ENCODE data around the gene CAMK2N1. TPM values are rescaled to one million over a fixed set of nuclear protein-coding genes. Genes with fewer than 3 reads are reported as not detected.
A peak's percentile ranks its signal among the peaks of the same experiment; 100 is the strongest.

CAMK2N1 gene
- polyA plus RNA-seq, 6 donors from 2014 or later: not detected

GRCh38 chr1:20470194-20470593, 15.8 kb downstream of the CAMK2N1 start:
- peaks cover 68 to 84% (median 68%) of the 10 kb centered on the region in 3 donors for H3K27me3 Mint-ChIP-seq
- H3K9me3 Mint-ChIP-seq: peaks cover 0 to 3% (median 0%) of the 10 kb centered on the region in 7 donors
- no peak for ATAC-seq (ENCODE audit: low read depth in 2 of 2)

GRCh38 chr1:20469406-20470076, 16.5 kb downstream of the CAMK2N1 start:
- peaks cover 0 to 7% of the 10 kb centered on the region in 2 donors for H3K36me3 Mint-ChIP-seq
- no peak for ATAC-seq (ENCODE audit: low read depth in 2 of 2)
- H3K27me3 Mint-ChIP-seq: peaks cover 61 to 81% (median 62%) of the 10 kb centered on the region in 3 donors
- H3K27ac Mint-ChIP-seq: no peak overlapping the region
- peaks cover 0 to 6% (median 2%) of the 10 kb centered on the region in 3 donors for H3K4me1 Mint-ChIP-seq
- H3K4me3 Mint-ChIP-seq: no peak overlapping the region
- DNase-seq: no peak
- peaks cover 0 to 4% (median 0%) of the 10 kb centered on the region in 7 donors for H3K9me3 Mint-ChIP-seq

More at GRCh38 chr1:20470194-20470593, 15.8 kb downstream of the CAMK2N1 start:
- Mint-ChIP-seq H3K4me1 (peaks cover 0 to 6% (median 2%) of the 10 kb centered on the region in 3 donors), H3K4me3 (no peak overlapping the region), H3K27ac (no peak overlapping the region), H3K36me3 (peaks cover 0 to 7% of the 10 kb centered on the region in 2 donors)
- DNase-seq: no peak

GRCh38 chr1:20466273-20466672, 19.7 kb downstream of the CAMK2N1 start:
- no peak overlapping the region for H3K4me3 Mint-ChIP-seq
- H3K36me3 Mint-ChIP-seq: no peaks in the 10 kb centered on the region
- no peak overlapping the region for H3K27ac Mint-ChIP-seq
- H3K9me3 Mint-ChIP-seq: peaks cover 0 to 5% (median 0%) of the 10 kb centered on the region in 7 donors
- no peak for ATAC-seq (ENCODE audit: low read depth in 2 of 2)
- DNase-seq: no peak
- H3K4me1 Mint-ChIP-seq: no peaks in the 10 kb centered on the region
- peaks cover 34 to 53% (median 37%) of the 10 kb centered on the region in 3 donors for H3K27me3 Mint-ChIP-seq

- Mint-ChIP-seq H3K4me3 (no peak overlapping the region), H3K27ac (peak overlapping the region in 1 of 6 donors; percentile 47)
- ATAC-seq (ENCODE audit: low read depth in 2 of 2): no peak
Observed at GRCh38 chr1:20465187-20465586, 20.8 kb downstream of the CAMK2N1 start.

GRCh38 chr1:20463502-20463901, 22.5 kb downstream of the CAMK2N1 start:
- H3K4me3 Mint-ChIP-seq: no peak overlapping the region
- ATAC-seq (ENCODE audit: low read depth in 2 of 2) (no peak), DNase-seq (no peak)
- H3K4me1 Mint-ChIP-seq: no peaks in the 10 kb centered on the region
- peaks cover 25 to 59% (median 43%) of the 10 kb centered on the region in 3 donors for H3K27me3 Mint-ChIP-seq
- H3K36me3 Mint-ChIP-seq: no peaks in the 10 kb centered on the region
- H3K9me3 Mint-ChIP-seq: peaks cover 0 to 7% (median 0%) of the 10 kb centered on the region in 7 donors
- H3K27ac Mint-ChIP-seq: no peak overlapping the region

More at GRCh38 chr1:20465187-20465586, 20.8 kb downstream of the CAMK2N1 start:
- H3K4me1 Mint-ChIP-seq: no peaks in the 10 kb centered on the region
- peaks cover 29 to 54% (median 38%) of the 10 kb centered on the region in 3 donors for H3K27me3 Mint-ChIP-seq
- no peaks in the 10 kb centered on the region for H3K36me3 Mint-ChIP-seq
- peaks cover 0 to 5% (median 0%) of the 10 kb centered on the region in 7 donors for H3K9me3 Mint-ChIP-seq
- DNase-seq: no peak

- no peak overlapping the region for H3K4me3 Mint-ChIP-seq
- no peaks in the 10 kb centered on the region for H3K36me3 Mint-ChIP-seq
Observed at GRCh38 chr1:20462397-20462796, 23.6 kb downstream of the CAMK2N1 start.

GRCh38 chr1:20458717-20459116, 27.3 kb downstream of the CAMK2N1 start:
- H3K9me3 Mint-ChIP-seq: peaks cover 0 to 7% (median 0%) of the 10 kb centered on the region in 7 donors
- ATAC-seq (ENCODE audit: low read depth in 2 of 2): no peak
- DNase-seq: no peak
- H3K27me3 Mint-ChIP-seq: peaks cover 18 to 47% (median 42%) of the 10 kb centered on the region in 3 donors
- H3K36me3 Mint-ChIP-seq: no peaks in the 10 kb centered on the region
- H3K27ac Mint-ChIP-seq: no peak overlapping the region
- H3K4me1 Mint-ChIP-seq: no peaks in the 10 kb centered on the region
- H3K4me3 Mint-ChIP-seq: no peak overlapping the region

More at GRCh38 chr1:20462397-20462796, 23.6 kb downstream of the CAMK2N1 start:
- ATAC-seq (ENCODE audit: low read depth in 2 of 2) (no peak), DNase-seq (no peak)
- Mint-ChIP-seq H3K9me3 (peaks cover 0 to 7% (median 0%) of the 10 kb centered on the region in 7 donors), H3K27me3 (peaks cover 25 to 54% (median 41%) of the 10 kb centered on the region in 3 donors), H3K4me1 (no peaks in the 10 kb centered on the region), H3K27ac (no peak overlapping the region)

GRCh38 chr1:20454004-20454403, 32.0 kb downstream of the CAMK2N1 start:
- Mint-ChIP-seq H3K36me3 (no peaks in the 10 kb centered on the region), H3K4me1 (no peaks in the 10 kb centered on the region), H3K27ac (no peak overlapping the region), H3K27me3 (peaks cover 18 to 46% (median 40%) of the 10 kb centered on the region in 3 donors), H3K9me3 (no peaks in the 10 kb centered on the region), H3K4me3 (no peak overlapping the region)
- no peak for DNase-seq
- ATAC-seq (ENCODE audit: low read depth in 2 of 2): no peak

GRCh38 chr1:20449735-20450311, 36.2 kb downstream of the CAMK2N1 start:
- no peak for DNase-seq
- no peak overlapping the region for H3K27ac Mint-ChIP-seq
- H3K9me3 Mint-ChIP-seq: peaks cover 0 to 2% (median 0%) of the 10 kb centered on the region in 7 donors
- H3K4me1 Mint-ChIP-seq: no peaks in the 10 kb centered on the region
- ATAC-seq (ENCODE audit: low read depth in 2 of 2): no peak
- no peaks in the 10 kb centered on the region for H3K36me3 Mint-ChIP-seq
- H3K4me3 Mint-ChIP-seq: no peak overlapping the region
- peaks cover 13 to 35% (median 31%) of the 10 kb centered on the region in 3 donors for H3K27me3 Mint-ChIP-seq

GRCh38 chr1:20448671-20449071, 37.3 kb downstream of the CAMK2N1 start:
- no peaks in the 10 kb centered on the region for H3K36me3 Mint-ChIP-seq
- H3K27ac Mint-ChIP-seq: no peak overlapping the region
- H3K4me1 Mint-ChIP-seq: no peaks in the 10 kb centered on the region
- no peak for ATAC-seq (ENCODE audit: low read depth in 2 of 2)
- peaks cover 0 to 2% (median 0%) of the 10 kb centered on the region in 7 donors for H3K9me3 Mint-ChIP-seq
- peaks cover 17 to 39% (median 36%) of the 10 kb centered on the region in 3 donors for H3K27me3 Mint-ChIP-seq
- H3K4me3 Mint-ChIP-seq: no peak overlapping the region
- DNase-seq: no peak

- Mint-ChIP-seq H3K4me1 (no peaks in the 10 kb centered on the region), H3K36me3 (no peaks in the 10 kb centered on the region), H3K27me3 (peaks cover 17 to 41% (median 37%) of the 10 kb centered on the region in 3 donors), H3K4me3 (no peak overlapping the region), H3K27ac (no peak overlapping the region), H3K9me3 (peaks cover 0 to 2% (median 0%) of the 10 kb centered on the region in 7 donors)
- DNase-seq (no peak), ATAC-seq (ENCODE audit: low read depth in 2 of 2) (no peak)
Observed at GRCh38 chr1:20447794-20448193, 38.2 kb downstream of the CAMK2N1 start.

- ATAC-seq (ENCODE audit: low read depth in 2 of 2): no peak
- no peak overlapping the region for H3K4me3 Mint-ChIP-seq
- H3K4me1 Mint-ChIP-seq: no peaks in the 10 kb centered on the region
- H3K27me3 Mint-ChIP-seq: peaks cover 17 to 41% (median 37%) of the 10 kb centered on the region in 3 donors
- peaks cover 0 to 2% (median 0%) of the 10 kb centered on the region in 7 donors for H3K9me3 Mint-ChIP-seq
- DNase-seq: no peak
- no peaks in the 10 kb centered on the region for H3K36me3 Mint-ChIP-seq
- no peak overlapping the region for H3K27ac Mint-ChIP-seq
Observed at GRCh38 chr1:20446796-20447195, 39.2 kb downstream of the CAMK2N1 start.

- Mint-ChIP-seq H3K4me1 (no peaks in the 10 kb centered on the region), H3K9me3 (peaks cover 0 to 2% (median 0%) of the 10 kb centered on the region in 7 donors), H3K27ac (peak overlapping the region in 1 of 6 donors; percentile 71), H3K4me3 (no peak overlapping the region), H3K27me3 (peaks cover 17 to 38% (median 33%) of the 10 kb centered on the region in 3 donors), H3K36me3 (no peaks in the 10 kb centered on the region)
- no peak for ATAC-seq (ENCODE audit: low read depth in 2 of 2)
- DNase-seq: no peak
Observed at GRCh38 chr1:20445956-20446355, 40.1 kb downstream of the CAMK2N1 start.
